Mesendoderm (in vitro differentiated cells): ENCODE measurements around the gene RASGRP1.
A peak's percentile ranks its signal among the peaks of the same experiment; 100 is the strongest.

Source experiments
- DNase-seq: peaks from one replicate; pipeline ENCODE4 v3.0.0; 2013
- H2AK5ac ChIP-seq: 2 replicates; pipeline ENCODE4 v1.6.1; 2013; ENCODE audit warnings: low read length, inconsistent platforms
- H2BK120ac ChIP-seq: 2 replicates; pipeline ENCODE4 v1.6.1; 2013; ENCODE audit warnings: low read depth, mild to moderate bottlenecking, low read length, moderate library complexity, mixed read lengths
- H2BK15ac ChIP-seq: replicated peaks from 2 replicates; pipeline ENCODE4 v1.6.1; 2013; ENCODE audit warnings: low read depth, mild to moderate bottlenecking, moderate library complexity
- H2BK5ac ChIP-seq: 2 replicates; pipeline ENCODE4 v1.6.1; 2013; ENCODE audit warnings: low read length, inconsistent platforms
- H3K18ac ChIP-seq: 2 replicates; pipeline ENCODE4 v1.6.1; 2013; ENCODE audit warnings: mild to moderate bottlenecking, low read length, mixed read lengths
- H3K23ac ChIP-seq: one replicate; pipeline ENCODE4 v1.6.1; 2013; ENCODE audit warnings: low read length
- H3K27ac ChIP-seq: 2 replicates; pipeline ENCODE4 v1.5.1; 2013; ENCODE audit warnings: low read depth, mild to moderate bottlenecking, inconsistent platforms, low read length, moderate library complexity
- H3K27me3 ChIP-seq: 2 replicates; pipeline ENCODE4 v1.6.1; 2013; ENCODE audit warnings: low read length, control low read depth, mild to moderate bottlenecking, inconsistent platforms; ENCODE audit not compliant: insufficient read depth, poor library complexity
- H3K36me3 ChIP-seq: 2 replicates; pipeline ENCODE4 v1.6.1; 2013; ENCODE audit warnings: low read length, inconsistent platforms; ENCODE audit not compliant: control insufficient read depth, insufficient read depth
- H3K4ac ChIP-seq: one replicate; pipeline ENCODE4 v1.6.1; 2013; ENCODE audit warnings: low read depth, mild to moderate bottlenecking, low read length, moderate library complexity
- H3K4me1 ChIP-seq: 2 replicates; pipeline ENCODE4 v1.6.1; 2013; ENCODE audit warnings: low read depth, low read length, inconsistent platforms; ENCODE audit not compliant: control insufficient read depth
- H3K4me2 ChIP-seq: 2 replicates; pipeline ENCODE4 v1.6.1; 2013; ENCODE audit warnings: low read length
- H3K4me3 ChIP-seq: 2 replicates; pipeline ENCODE4 v1.5.1; 2013; ENCODE audit warnings: mild to moderate bottlenecking, low read length
- H3K56ac ChIP-seq: one replicate; pipeline ENCODE4 v1.6.1; 2013; ENCODE audit warnings: low read length
- H3K79me1 ChIP-seq: 2 replicates; pipeline ENCODE4 v1.6.1; 2013; ENCODE audit warnings: low read length, inconsistent platforms
- H3K79me2 ChIP-seq: 2 replicates; pipeline ENCODE4 v1.6.1; 2013; ENCODE audit warnings: mild to moderate bottlenecking, low read length; ENCODE audit not compliant: control insufficient read depth, insufficient read depth
- H3K9ac ChIP-seq: 2 replicates; pipeline ENCODE4 v1.6.1; 2013; ENCODE audit warnings: low read length, inconsistent platforms
- H4K5ac ChIP-seq: one replicate; pipeline ENCODE4 v1.6.1; 2013; ENCODE audit warnings: low read length
- H4K8ac ChIP-seq: one replicate; pipeline ENCODE4 v1.6.1; 2013; ENCODE audit warnings: low read depth, mild to moderate bottlenecking, control low read depth, low read length, moderate library complexity
- WGBS: extraction: QIAGEN DNeasy Blood & Tissue Kit; methylation state at CpG from one replicate; pipeline ENCODE4 v1.1.7; 2013; ENCODE audit warnings: low lambda C conversion rate, missing lambda C conversion rate; ENCODE audit not compliant: insufficient coverage; ENCODE audit errors: extremely low coverage; 5-methylcytosine and 5-hydroxymethylcytosine counted together

RASGRP1 gene

DNA sequence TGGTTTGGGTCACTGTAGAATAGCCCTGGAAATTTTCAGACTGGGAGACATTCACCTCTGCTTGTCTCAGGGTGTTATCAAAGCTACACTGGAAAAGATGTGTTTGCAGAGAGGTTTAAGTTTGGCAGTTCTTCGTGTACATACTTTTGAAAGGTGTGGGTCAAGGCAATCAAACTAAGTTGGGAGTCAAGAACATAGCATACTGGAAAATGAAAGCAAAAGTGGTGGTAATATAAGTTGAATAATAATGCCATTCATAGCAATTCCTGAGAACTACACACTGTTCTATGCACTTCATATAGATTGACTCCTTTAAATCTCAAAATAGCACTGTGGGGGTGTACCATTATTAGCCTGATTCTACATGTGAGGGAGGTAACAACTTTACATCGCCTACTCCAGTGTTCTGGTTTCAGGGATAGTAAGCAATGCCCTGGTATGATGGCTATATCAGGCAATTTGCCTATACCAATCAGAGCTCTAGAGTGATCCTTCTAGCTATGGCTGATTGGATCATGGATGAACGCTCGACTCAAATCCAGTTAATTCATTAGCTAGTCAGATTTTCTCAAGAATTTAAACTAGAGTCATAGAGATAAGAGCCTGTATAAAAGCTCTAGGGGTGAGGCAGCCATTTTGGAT is 44.6 kb upstream of the RASGRP1 start:
- no peaks in the 10 kb centered on the region for H3K79me2 ChIP-seq
- H3K4me1 ChIP-seq = no peaks in the 10 kb centered on the region
- no peak overlapping the region for H3K4me3 ChIP-seq
- H2BK15ac ChIP-seq = no peak overlapping the region
- no peak for DNase-seq
- no peaks in the 10 kb centered on the region for H3K36me3 ChIP-seq
- no peak overlapping the region for H2AK5ac ChIP-seq
- no peak overlapping the region for H3K4me2 ChIP-seq
- no peak overlapping the region for H4K5ac ChIP-seq
- H3K18ac ChIP-seq = no peak overlapping the region
- no peak overlapping the region for H3K56ac ChIP-seq
- no peak overlapping the region for H2BK5ac ChIP-seq
- H4K8ac ChIP-seq = no peak overlapping the region
- H3K27me3 ChIP-seq = no peaks in the 10 kb centered on the region
- no peak overlapping the region for H3K9ac ChIP-seq
- H3K23ac ChIP-seq = no peak overlapping the region
- H2BK120ac ChIP-seq = no peak overlapping the region
- no peak overlapping the region for H3K4ac ChIP-seq
- H3K27ac ChIP-seq = no peak overlapping the region
- no CpG with 5 or more reads among the region's 4 CpGs for WGBS
- H3K79me1 ChIP-seq = no peaks in the 10 kb centered on the region

DNA sequence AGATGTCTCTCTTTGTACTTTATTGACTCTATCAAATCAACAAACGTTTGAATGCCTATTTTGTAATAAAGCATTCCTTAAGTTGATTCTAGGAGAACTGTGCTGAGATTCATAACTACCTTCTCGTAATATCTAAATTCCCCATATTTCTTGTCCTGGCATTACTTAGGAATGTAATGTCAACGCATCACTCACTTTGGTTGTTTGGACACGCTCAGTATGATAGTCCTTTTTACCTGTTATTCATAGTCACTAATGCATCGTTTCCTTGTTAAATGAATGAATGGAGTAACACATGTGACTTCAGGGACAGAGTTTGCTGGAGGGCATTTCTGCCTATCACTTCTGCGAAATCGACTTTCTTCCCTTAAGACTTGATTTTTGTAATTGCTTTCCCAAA is 44.1 kb upstream of the RASGRP1 start:
- H3K23ac ChIP-seq = no peak overlapping the region
- H3K27me3 ChIP-seq = no peaks in the 10 kb centered on the region
- H3K36me3 ChIP-seq = no peaks in the 10 kb centered on the region
- H3K56ac ChIP-seq = no peak overlapping the region
- H2AK5ac ChIP-seq = no peak overlapping the region
- DNase-seq = no peak
- no peak overlapping the region for H2BK5ac ChIP-seq
- H3K18ac ChIP-seq = no peak overlapping the region
- H4K8ac ChIP-seq = no peak overlapping the region
- H3K4me2 ChIP-seq = no peak overlapping the region
- H4K5ac ChIP-seq = no peak overlapping the region
- H3K4ac ChIP-seq = no peak overlapping the region
- no CpG with 5 or more reads among the region's 7 CpGs for WGBS
- H3K27ac ChIP-seq = no peak overlapping the region
- no peak overlapping the region for H2BK120ac ChIP-seq
- no peak overlapping the region for H2BK15ac ChIP-seq
- H3K79me2 ChIP-seq = no peaks in the 10 kb centered on the region
- no peaks in the 10 kb centered on the region for H3K4me1 ChIP-seq
- H3K9ac ChIP-seq = no peak overlapping the region
- no peak overlapping the region for H3K4me3 ChIP-seq
- H3K79me1 ChIP-seq = no peaks in the 10 kb centered on the region

DNA sequence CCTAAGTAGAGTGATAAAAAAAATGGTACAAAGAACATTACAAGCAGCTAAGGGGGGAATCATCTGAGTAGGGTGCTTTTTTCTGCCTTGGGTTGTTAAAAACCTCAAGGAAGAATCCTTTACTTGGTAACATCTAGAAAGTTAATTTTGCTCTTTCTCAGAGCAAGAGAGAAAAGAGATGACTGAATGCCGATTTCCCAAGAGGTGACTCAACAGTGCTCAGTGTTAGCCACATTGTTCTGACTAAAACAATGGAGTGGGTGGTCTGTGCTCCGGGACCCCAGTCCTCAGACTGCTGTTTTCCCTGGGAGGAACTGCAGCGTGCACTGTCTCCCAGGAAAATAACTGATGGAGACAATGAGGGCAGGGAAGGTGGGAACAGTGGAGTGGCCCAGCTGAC is 41.1 kb upstream of the RASGRP1 start:
- H2AK5ac ChIP-seq = no peak overlapping the region
- H3K4me2 ChIP-seq = no peak overlapping the region
- DNase-seq = no peak
- H3K4ac ChIP-seq = no peak overlapping the region
- H3K27ac ChIP-seq = no peak overlapping the region
- no CpG with 5 or more reads among the region's 3 CpGs for WGBS
- H2BK5ac ChIP-seq = no peak overlapping the region
- H3K23ac ChIP-seq = no peak overlapping the region
- H3K36me3 ChIP-seq = no peaks in the 10 kb centered on the region
- H3K4me1 ChIP-seq = no peaks in the 10 kb centered on the region
- H3K79me1 ChIP-seq = no peaks in the 10 kb centered on the region
- no peak overlapping the region for H4K8ac ChIP-seq
- H3K56ac ChIP-seq = no peak overlapping the region
- no peaks in the 10 kb centered on the region for H3K79me2 ChIP-seq
- H3K4me3 ChIP-seq = no peak overlapping the region
- no peak overlapping the region for H3K18ac ChIP-seq
- no peak overlapping the region for H3K9ac ChIP-seq
- no peaks in the 10 kb centered on the region for H3K27me3 ChIP-seq
- no peak overlapping the region for H2BK15ac ChIP-seq
- H2BK120ac ChIP-seq = no peak overlapping the region
- H4K5ac ChIP-seq = no peak overlapping the region

DNA sequence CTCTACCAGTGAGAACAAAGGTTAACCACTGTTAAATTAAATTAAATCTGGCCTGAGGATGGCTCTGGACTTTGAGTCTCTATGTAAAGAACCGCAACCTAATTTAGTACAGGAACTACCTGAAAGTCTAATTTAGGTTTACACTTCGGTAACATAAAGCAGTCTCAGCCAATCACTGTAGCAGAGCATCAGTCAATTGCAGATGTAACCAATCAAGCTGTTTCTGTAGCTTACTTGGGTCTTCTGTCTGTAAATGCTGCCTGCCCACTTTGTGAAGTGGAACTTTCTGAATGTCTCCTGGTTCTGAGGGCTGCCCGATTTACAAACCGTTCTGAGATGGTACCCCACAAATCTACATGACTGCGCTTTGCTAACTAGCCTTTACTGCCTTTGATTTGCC is 39.1 kb upstream of the RASGRP1 start:
- no peaks in the 10 kb centered on the region for H3K27me3 ChIP-seq
- no peak overlapping the region for H4K8ac ChIP-seq
- H3K4me2 ChIP-seq = no peak overlapping the region
- no peak overlapping the region for H3K4me3 ChIP-seq
- DNase-seq = no peak
- H2BK120ac ChIP-seq = no peak overlapping the region
- no peak overlapping the region for H3K56ac ChIP-seq
- H3K79me2 ChIP-seq = no peaks in the 10 kb centered on the region
- H4K5ac ChIP-seq = no peak overlapping the region
- H3K79me1 ChIP-seq = no peaks in the 10 kb centered on the region
- WGBS = no CpG with 5 or more reads among the region's 5 CpGs
- H2BK5ac ChIP-seq = no peak overlapping the region
- no peak overlapping the region for H3K9ac ChIP-seq
- no peak overlapping the region for H3K27ac ChIP-seq
- no peak overlapping the region for H2AK5ac ChIP-seq
- H3K4ac ChIP-seq = no peak overlapping the region
- H3K23ac ChIP-seq = no peak overlapping the region
- no peak overlapping the region for H2BK15ac ChIP-seq
- H3K4me1 ChIP-seq = no peaks in the 10 kb centered on the region
- H3K36me3 ChIP-seq = no peaks in the 10 kb centered on the region
- no peak overlapping the region for H3K18ac ChIP-seq

DNA sequence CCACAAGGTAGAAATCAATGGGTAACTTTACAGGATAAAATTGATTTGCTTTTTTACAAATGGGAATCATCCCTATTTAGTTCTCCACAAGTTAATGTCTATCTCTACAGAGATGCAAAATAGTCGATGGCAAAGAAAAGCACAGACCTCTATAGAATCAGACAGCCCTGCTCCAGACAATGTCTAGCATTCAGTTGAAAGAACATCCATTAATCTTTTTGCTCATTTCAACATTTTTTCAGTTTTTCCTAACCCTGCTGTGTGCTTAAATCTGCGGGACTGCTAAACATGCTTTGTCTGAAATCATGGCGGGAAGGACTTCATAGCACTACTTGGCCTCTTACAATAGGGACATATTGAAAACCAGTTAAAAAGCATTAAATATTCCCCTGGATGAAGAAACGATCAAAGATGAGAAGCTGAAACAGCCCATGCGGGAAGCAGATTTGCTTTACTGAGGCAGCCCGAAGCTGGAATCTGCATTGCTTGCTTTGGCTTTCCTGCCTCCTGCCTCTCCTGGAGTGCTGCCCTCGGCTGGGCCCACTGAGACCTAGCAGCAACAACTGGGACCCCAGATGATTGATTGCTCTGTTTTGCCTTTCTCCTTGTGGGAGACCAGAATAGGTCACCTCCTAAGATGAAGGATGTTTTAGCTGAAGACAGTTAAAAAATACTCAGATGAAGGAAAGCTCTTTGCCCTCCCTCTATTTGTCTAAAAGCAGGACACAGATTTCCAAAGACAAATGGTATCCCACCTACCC is 38.5 kb upstream of the RASGRP1 start:
- Histone ChIP-seq H3K27me3 (no peaks in the 10 kb centered on the region), H3K27ac (no peak overlapping the region), H3K4me3 (no peak overlapping the region), H3K23ac (no peak overlapping the region), H3K79me1 (no peaks in the 10 kb centered on the region), H3K4ac (no peak overlapping the region), H3K4me2 (no peak overlapping the region), H2AK5ac (no peak overlapping the region), H3K56ac (no peak overlapping the region), H4K8ac (no peak overlapping the region), H3K9ac (no peak overlapping the region), H3K4me1 (no peaks in the 10 kb centered on the region), H3K36me3 (no peaks in the 10 kb centered on the region), H2BK5ac (no peak overlapping the region), H3K18ac (no peak overlapping the region), H4K5ac (no peak overlapping the region), H2BK120ac (no peak overlapping the region), H3K79me2 (no peaks in the 10 kb centered on the region), H2BK15ac (no peak overlapping the region)
- WGBS = no CpG with 5 or more reads among the region's 7 CpGs
- DNase-seq = peak; percentile 27
